Cardiac ventricle fibroblast (primary cell): ENCODE results near the gene ATP5F1A. TPM values are rescaled to one million over a fixed set of nuclear protein-coding genes. Genes with fewer than 3 reads are reported as not detected.

Experiments
- total RNA-seq: library from RNA; depleted of rRNA; stranded (reverse); fragments of >200 nt; gene quantifications from 2 replicates; pipeline ENCODE4 v1.2.3, GENCODE V29; 2015

ATP5F1A gene
- 357 and 441 TPM in 2 replicates for total RNA-seq

DNA sequence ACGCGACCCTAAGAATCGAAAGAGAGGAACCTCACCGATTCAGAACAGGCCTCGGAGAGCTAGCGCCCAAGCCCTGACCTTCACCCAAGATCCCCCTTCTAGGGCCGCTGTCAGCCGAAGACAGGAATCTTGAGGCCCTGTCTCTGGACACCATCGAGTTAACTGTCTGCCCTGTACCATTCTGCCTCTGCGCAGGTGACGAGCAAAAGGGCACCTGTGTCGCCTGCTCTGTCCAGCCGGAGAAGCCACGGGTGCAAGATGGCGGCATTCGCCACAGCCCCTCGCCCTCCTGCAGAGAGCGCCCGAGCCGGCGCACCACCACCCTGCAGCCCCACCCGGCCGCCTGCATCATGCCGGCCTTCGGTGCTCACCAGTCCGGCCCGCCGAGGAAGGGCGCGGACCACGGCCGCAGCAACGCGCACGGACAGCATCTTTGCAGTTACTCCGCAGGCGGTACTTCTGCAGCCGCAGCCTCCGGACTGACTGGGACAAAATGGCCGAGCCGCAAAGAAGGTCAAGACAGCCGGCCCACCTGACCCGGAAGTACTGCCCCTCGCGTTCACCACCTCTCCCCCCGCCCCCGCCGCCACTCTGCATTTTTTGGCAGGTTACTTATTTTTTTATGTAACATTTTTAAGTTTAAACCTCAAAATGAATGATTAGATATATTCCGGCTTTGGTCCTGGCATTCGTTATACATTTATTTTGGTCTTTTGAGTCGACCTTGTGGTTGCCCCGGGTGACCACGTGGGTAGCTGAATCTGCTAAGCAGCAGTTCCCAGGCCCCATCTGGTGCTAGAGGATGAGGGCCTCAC lies at the start of gene ATP5F1A:
Gene ATP5F1A, minus strand, starts transcription at position 496 of the 815 bp plus-strand sequence. Its CDS starts 65 bp downstream, at position 431.

DNA sequence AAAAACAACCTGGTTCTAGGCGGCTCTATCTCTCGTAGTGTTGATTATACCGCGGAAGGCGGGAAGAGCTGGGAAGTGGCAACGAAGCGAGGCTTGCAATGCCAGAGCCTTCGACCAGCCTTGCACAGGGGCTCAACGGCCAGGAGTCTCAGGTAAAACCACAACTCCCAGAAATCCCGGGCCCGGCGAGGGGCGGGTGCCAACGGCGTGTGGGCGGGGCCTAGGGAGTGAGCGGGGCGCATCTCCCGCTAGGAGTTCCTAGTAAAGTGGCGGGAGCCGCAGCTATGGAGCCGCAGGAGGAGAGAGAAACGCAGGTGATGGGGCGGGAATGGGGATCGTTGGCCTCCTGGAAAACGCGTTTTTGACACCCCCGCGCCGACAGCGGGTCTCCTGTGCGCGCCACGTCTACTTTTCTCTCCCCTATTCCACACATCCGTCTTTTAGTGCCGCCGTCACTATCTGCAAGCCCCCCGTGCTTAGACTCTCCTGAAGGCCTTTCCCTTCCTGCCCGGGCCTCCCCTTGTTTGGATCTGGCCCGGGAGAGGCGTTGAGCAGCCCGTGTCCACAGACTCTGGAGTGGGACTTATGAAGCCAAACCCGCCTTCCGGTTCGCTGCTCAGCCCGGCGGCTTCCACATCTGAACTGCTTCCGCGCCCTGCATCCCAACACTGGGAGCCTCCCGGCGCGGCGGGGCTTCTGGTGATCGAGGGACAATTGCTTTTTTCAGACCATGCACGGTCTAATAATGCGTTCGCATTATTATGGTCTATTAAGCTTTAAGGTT lies 6.2 kb upstream of the ATP5F1A start, which contains the start of gene HAUS1:
Gene HAUS1, plus strand, starts transcription at position 258 of the 784 bp plus-strand sequence. Its CDS starts 27 bp downstream, at position 285.

GRCh38 chr18:46071653-46072375 lies 26.3 kb downstream of the ATP5F1A start, which contains the start of gene PSTPIP2:
PSTPIP2 (minus strand) TSS chr18:46072260; CDS start chr18:46072188, 72 bp downstream.

Other genes starting within 250 kb of the ATP5F1A start
- gene EPG5, start 131.0 kb downstream of the ATP5F1A start, total RNA-seq, result 13.6 and 19.7 TPM in 2 replicates
- 2.4 and 2.5 TPM in 2 replicates for gene PSTPIP2, start 26.0 kb downstream of the ATP5F1A start, total RNA-seq
- 32.2 and 40.1 TPM in 2 replicates for gene HAUS1, start 6.1 kb upstream of the ATP5F1A start, total RNA-seq